HepG2 (cell line): ENCODE measurements around the gene TLE1. TPM values are rescaled to one million over a fixed set of nuclear protein-coding genes. Genes with fewer than 3 reads are reported as not detected.

ENCODE experiments used
- ATAC-seq: fragments of 200-7000 bp; cut with Tn5 transposase; 3 replicates; pipeline ENCODE4 v1.9.1; 2020; ENCODE audit warnings: mild to moderate bottlenecking, moderate library complexity
- BruUV-seq: library from RNA; stranded (reverse); fragments of 400-500 nt; replicated peaks from 2 replicates; lab custom pipeline; 2021; lab: Mats Ljungman, UMichigan
- CTCF ChIA-PET: fragments of 300-600 bp; formaldehyde crosslinking; extraction: SDS; loops from one replicate; lab custom pipeline; 2021; ENCODE audit warnings: low total read pairs, inconsistent platforms, low intra/inter-chr PET ratio; lab: Yijun Ruan, JAX
- POLR2A ChIA-PET: fragments of 350-600 bp; sonication (Branson Sonifier 250); formaldehyde crosslinking; loops from one replicate; lab custom pipeline; 2020; ENCODE audit warnings: antibody characterized with exemption, inconsistent platforms; lab: Yijun Ruan, JAX
- DNase-seq: peaks from one replicate; pipeline ENCODE4 v3.0.0-alpha.2; 2015; ENCODE audit warnings: low spot score
- FAIRE-seq: peaks from 3 replicates; lab custom pipeline; 2011; peaks lifted over from hg19 to GRCh38; lab: Jason Lieb, UNC
- H2AFZ ChIP-seq: one replicate; pipeline ENCODE4 v1.6.1; 2011; ENCODE audit warnings: low read length, inconsistent platforms
- H3K27ac ChIP-seq: fragments of 300-600 bp; 3 replicates; pipeline ENCODE4 v1.8.0; 2011; ENCODE audit warnings: mixed run types, mild to moderate bottlenecking, mixed read lengths, low read length, inconsistent platforms; ENCODE audit not compliant: insufficient read depth; ENCODE audit errors: extremely low read length
- H3K27me3 ChIP-seq, 2 experiments: fragments of 200-600 bp in 1 of 2; 2 replicates in 1 of 2; 3 replicates in 1 of 2; pipeline versions ENCODE4 v1.6.0 to v1.8.0; 2011; ENCODE audit warnings: low read length in 2 of 2, mild to moderate bottlenecking in 2 of 2, moderate library complexity in 2 of 2, inconsistent platforms in 1 of 2; ENCODE audit not compliant: insufficient read depth in 2 of 2, control insufficient read depth in 1 of 2
- H3K36me3 ChIP-seq, 2 experiments: fragments of 200-600 bp in 1 of 2; replicated peaks in 1 of 2; 2 replicates in 1 of 2; 3 replicates in 1 of 2; pipeline versions ENCODE4 v1.5.1 to v1.8.0; 2011; ENCODE audit warnings: low read length in 2 of 2, inconsistent platforms in 1 of 2; ENCODE audit not compliant: insufficient read depth in 2 of 2, control insufficient read depth in 1 of 2
- H3K4me1 ChIP-seq: 2 replicates; pipeline ENCODE4 v1.5.1; 2012; ENCODE audit warnings: low read length, inconsistent platforms; ENCODE audit not compliant: insufficient read depth
- H3K4me2 ChIP-seq: 2 replicates; pipeline ENCODE4 v1.6.0; 2011; ENCODE audit warnings: low read depth, low read length, inconsistent platforms
- H3K4me3 ChIP-seq, 3 experiments: fragments of 200-600 bp in 1 of 3; sonication (generic), shearing (Covaris generic) in 1 of 3; replicated peaks in 1 of 3; 2 replicates each; pipeline ENCODE4 v1.5.1; 2011 to 2016; ENCODE audit warnings: low read length in 3 of 3, inconsistent platforms in 2 of 3, low read depth in 2 of 3, mild to moderate bottlenecking in 2 of 3, control low read depth in 1 of 3, mixed read lengths in 1 of 3; ENCODE audit not compliant: insufficient read depth in 1 of 3
- H3K79me2 ChIP-seq: one replicate; pipeline ENCODE4 v1.6.1; 2011; ENCODE audit warnings: low read length, inconsistent platforms; ENCODE audit not compliant: insufficient read depth
- H3K9ac ChIP-seq: 2 replicates; pipeline ENCODE4 v1.6.0; 2011; ENCODE audit warnings: mild to moderate bottlenecking, low read depth, low read length, inconsistent platforms; ENCODE audit not compliant: insufficient read depth
- H3K9me3 ChIP-seq: 2 replicates; pipeline ENCODE4 v1.5.1; 2012; ENCODE audit warnings: mild to moderate bottlenecking, low read length
- H4K20me1 ChIP-seq: 2 replicates; pipeline ENCODE4 v1.6.0; 2011; ENCODE audit warnings: inconsistent platforms, mild to moderate bottlenecking, low read length, moderate library complexity; ENCODE audit not compliant: insufficient read depth
- FOXC1 ChIP-seq: sonication (generic); formaldehyde crosslinking; IDR thresholded peaks from 2 replicates; pipeline ENCODE4 v1.8.0; 2022; ENCODE audit warnings: mild to moderate bottlenecking, missing genetic modification reagents, borderline replicate concordance
- MIER2 ChIP-seq: IDR thresholded peaks from 2 replicates; pipeline ENCODE4 v1.6.1; 2016; ENCODE audit warnings: missing biosample characterization, missing genetic modification reagents
- RARA ChIP-seq: IDR thresholded peaks from 2 replicates; pipeline ENCODE4 v1.6.1; 2016; ENCODE audit warnings: missing genetic modification reagents, missing compliant biosample characterization
- RFX1 ChIP-seq: fragments of 450-650 bp; IDR thresholded peaks from 2 replicates; pipeline ENCODE4 v1.6.1; 2017
- SATB2 ChIP-seq: sonication (generic); formaldehyde crosslinking; IDR thresholded peaks from 2 replicates; pipeline ENCODE4 v1.5.0; 2020; ENCODE audit warnings: missing genetic modification reagents
- XRCC5 ChIP-seq: fragments of 200-400 bp; formaldehyde crosslinking; optimal IDR thresholded peaks from 2 replicates; pipeline ENCODE3; 2017; ENCODE audit warnings: mild to moderate bottlenecking, low read length
- ZBTB8A ChIP-seq: sonication (generic); formaldehyde crosslinking; IDR thresholded peaks from 2 replicates; pipeline ENCODE4 v1.4.0; 2020; ENCODE audit warnings: mild to moderate bottlenecking, low read depth, missing genetic modification reagents, borderline replicate concordance
- ZNF776 ChIP-seq: sonication (generic); formaldehyde crosslinking; IDR thresholded peaks from 2 replicates; pipeline ENCODE4 v1.4.0; 2020; ENCODE audit warnings: mild to moderate bottlenecking, missing genetic modification reagents
- ZNF782 ChIP-seq: sonication (generic); formaldehyde crosslinking; IDR thresholded peaks from 2 replicates; pipeline ENCODE4 v1.4.0; 2020; ENCODE audit warnings: missing genetic modification reagents, mild to moderate bottlenecking, borderline replicate concordance
- WGBS: methylation state at CpG from one replicate; pipeline ENCODE4 v1.1.6; 2017; ENCODE audit warnings: low lambda C conversion rate; 5-methylcytosine and 5-hydroxymethylcytosine counted together
- in situ Hi-C: cut with HindIII; loops from 2 replicates; pipeline ENCODE4 v1.10.0; 2017; ENCODE audit warnings: low pct_unique_long_range_greater_than_20kb; ENCODE audit not compliant: extremely low pct_ligation_motif_present
- intact Hi-C: fragments of 100-400 bp; cut with micrococcal nuclease; formaldehyde crosslinking; loops from one replicate; pipeline ENCODE4 v1.10.0; 2022; ENCODE audit not compliant: unreplicated experiment
- polyA plus RNA-seq, 8 experiments: library from polyadenylated mRNA; depleted of rRNA in 3 of 8; stranded (reverse) in 7 of 8; unstranded in 1 of 8; fragments of >200 nt; fragmentation: Illumina TruSeq in 4 of 8; extraction: Trizol in 4 of 8; gene quantifications; 2 replicates each; pipeline versions ENCODE4 v1.2.1 to v1.2.3, GENCODE V29; 2011 to 2016; ENCODE audit warnings: low read depth in 4 of 8, missing spikeins in 1 of 8, mixed read lengths in 1 of 8; ENCODE audit not compliant: insufficient read depth in 1 of 8
- total RNA-seq, 5 experiments: library from RNA; depleted of rRNA; stranded (reverse); fragments of >200 nt; fragmentation: Illumina TruSeq; extraction: Trizol; gene quantifications; 2 replicates each; pipeline ENCODE4 v1.2.3, GENCODE V29; 2016; ENCODE audit warnings: low read depth in 1 of 5
- TF ChIP-seq, protein P1 (sequence below): sonication (generic); formaldehyde crosslinking; IDR thresholded peaks from 2 replicates; pipeline ENCODE4 v1.5.0; 2020; ENCODE audit warnings: missing genetic modification reagents
- TF ChIP-seq, protein P2 (sequence below), 2 experiments: sonication (generic) in 1 of 2; formaldehyde crosslinking in 1 of 2; IDR thresholded peaks; 2 replicates each; pipeline versions ENCODE4 v1.4.0 to v1.6.1; 2016 to 2020; ENCODE audit warnings: borderline replicate concordance in 1 of 2, low read depth in 1 of 2, mild to moderate bottlenecking in 1 of 2, missing genetic modification reagents in 1 of 2
- TF ChIP-seq, protein P3 (sequence below), 2 experiments: IDR thresholded peaks; 2 replicates each; pipeline ENCODE4 v1.6.1; 2011 to 2012; ENCODE audit warnings: low read length in 2 of 2, borderline replicate concordance in 1 of 2, low read depth in 1 of 2, mild to moderate bottlenecking in 1 of 2, moderate library complexity in 1 of 2
- TF ChIP-seq, protein P4 (sequence below): sonication (generic); IDR thresholded peaks from 2 replicates; pipeline ENCODE4 v1.6.1; 2016; ENCODE audit warnings: low read depth, borderline replicate concordance

TLE1 gene
- total and polyA plus RNA-seq, 2 of the 13 experiments (the other 11 are each of a cell fraction or from before 2014, with no cell fraction given) = 35.9 to 109 TPM

DNA sequence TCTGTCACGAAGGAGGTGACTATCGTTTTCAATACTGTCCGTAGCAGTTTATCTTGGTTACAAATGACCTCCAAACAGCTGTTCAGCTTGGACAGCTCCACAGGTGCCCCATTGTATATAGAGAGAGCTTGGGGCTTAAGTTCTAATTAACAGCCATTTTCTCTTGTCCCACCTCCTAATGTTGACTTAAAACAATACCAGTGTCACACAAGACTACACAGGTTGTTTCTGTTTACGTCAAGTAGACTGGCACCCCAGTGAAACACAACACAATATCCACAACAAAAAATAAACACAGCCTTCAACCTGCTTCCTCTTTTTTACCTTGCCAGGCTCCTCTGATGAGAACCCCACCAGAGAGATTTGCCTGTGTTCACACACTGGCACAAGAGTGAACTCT lies 39.8 kb upstream of the TLE1 start:
- Histone ChIP-seq H3K4me3 (no peak overlapping the region), H3K4me1 (no peaks in the 10 kb centered on the region)
- FAIRE-seq = no peak

More for the DNA sequence above, 39.8 kb upstream of the TLE1 start:
- no TSS peak for BruUV-seq
- POLR2A ChIA-PET = no interaction called here
- Histone ChIP-seq H3K27me3 (peaks cover 0 to 1% of the 10 kb centered on the region in 2 experiments; a peak in 1 of 5 replicates), H3K9me3 (no peaks in the 10 kb centered on the region), H4K20me1 (no peaks in the 10 kb centered on the region), H3K36me3 (no peaks in the 10 kb centered on the region), H3K4me2 (peak overlapping the region; percentile 21), H2AFZ (no peak overlapping the region), H3K27ac (no peak overlapping the region), H3K9ac (no peak overlapping the region), H3K79me2 (no peaks in the 10 kb centered on the region)
- in situ Hi-C loops (no loop called here), intact Hi-C loops (no loop called here)
- CTCF ChIA-PET = no interaction called here
- 6% methylated on average over 4 of the region's 4 CpGs for WGBS
- peak; percentile 55; the same call in 2 of the 3 replicates for ATAC-seq
- DNase-seq = no peak
- TF ChIP-seq XRCC5 (no peak), ZNF782 (CRISPR knock-in tag) (no peak), ZNF776 (CRISPR knock-in tag) (no peak), RFX1 (no peak), ZBTB8A (no peak), SATB2 (CRISPR knock-in tag) (no peak), MIER2 (0 out of 2 replicates have a peak, but pooled peaks have one; percentile 36), FOXC1 (no peak), RARA (CRISPR knock-in tag) (no peak)
- TF ChIP-seq, protein P1, sequence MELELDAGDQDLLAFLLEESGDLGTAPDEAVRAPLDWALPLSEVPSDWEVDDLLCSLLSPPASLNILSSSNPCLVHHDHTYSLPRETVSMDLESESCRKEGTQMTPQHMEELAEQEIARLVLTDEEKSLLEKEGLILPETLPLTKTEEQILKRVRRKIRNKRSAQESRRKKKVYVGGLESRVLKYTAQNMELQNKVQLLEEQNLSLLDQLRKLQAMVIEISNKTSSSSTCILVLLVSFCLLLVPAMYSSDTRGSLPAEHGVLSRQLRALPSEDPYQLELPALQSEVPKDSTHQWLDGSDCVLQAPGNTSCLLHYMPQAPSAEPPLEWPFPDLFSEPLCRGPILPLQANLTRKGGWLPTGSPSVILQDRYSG = no peak
- TF ChIP-seq, protein P2, sequence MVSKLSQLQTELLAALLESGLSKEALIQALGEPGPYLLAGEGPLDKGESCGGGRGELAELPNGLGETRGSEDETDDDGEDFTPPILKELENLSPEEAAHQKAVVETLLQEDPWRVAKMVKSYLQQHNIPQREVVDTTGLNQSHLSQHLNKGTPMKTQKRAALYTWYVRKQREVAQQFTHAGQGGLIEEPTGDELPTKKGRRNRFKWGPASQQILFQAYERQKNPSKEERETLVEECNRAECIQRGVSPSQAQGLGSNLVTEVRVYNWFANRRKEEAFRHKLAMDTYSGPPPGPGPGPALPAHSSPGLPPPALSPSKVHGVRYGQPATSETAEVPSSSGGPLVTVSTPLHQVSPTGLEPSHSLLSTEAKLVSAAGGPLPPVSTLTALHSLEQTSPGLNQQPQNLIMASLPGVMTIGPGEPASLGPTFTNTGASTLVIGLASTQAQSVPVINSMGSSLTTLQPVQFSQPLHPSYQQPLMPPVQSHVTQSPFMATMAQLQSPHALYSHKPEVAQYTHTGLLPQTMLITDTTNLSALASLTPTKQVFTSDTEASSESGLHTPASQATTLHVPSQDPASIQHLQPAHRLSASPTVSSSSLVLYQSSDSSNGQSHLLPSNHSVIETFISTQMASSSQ (IDR thresholded peaks at IDR 0.05; ENCODE audit: low read depth) = no peak
- TF ChIP-seq, protein P2 (CRISPR knock-in tag; IDR thresholded peaks at IDR 0.05; ENCODE audit: borderline replicate concordance) = no peak
- TF ChIP-seq, protein P3, sequence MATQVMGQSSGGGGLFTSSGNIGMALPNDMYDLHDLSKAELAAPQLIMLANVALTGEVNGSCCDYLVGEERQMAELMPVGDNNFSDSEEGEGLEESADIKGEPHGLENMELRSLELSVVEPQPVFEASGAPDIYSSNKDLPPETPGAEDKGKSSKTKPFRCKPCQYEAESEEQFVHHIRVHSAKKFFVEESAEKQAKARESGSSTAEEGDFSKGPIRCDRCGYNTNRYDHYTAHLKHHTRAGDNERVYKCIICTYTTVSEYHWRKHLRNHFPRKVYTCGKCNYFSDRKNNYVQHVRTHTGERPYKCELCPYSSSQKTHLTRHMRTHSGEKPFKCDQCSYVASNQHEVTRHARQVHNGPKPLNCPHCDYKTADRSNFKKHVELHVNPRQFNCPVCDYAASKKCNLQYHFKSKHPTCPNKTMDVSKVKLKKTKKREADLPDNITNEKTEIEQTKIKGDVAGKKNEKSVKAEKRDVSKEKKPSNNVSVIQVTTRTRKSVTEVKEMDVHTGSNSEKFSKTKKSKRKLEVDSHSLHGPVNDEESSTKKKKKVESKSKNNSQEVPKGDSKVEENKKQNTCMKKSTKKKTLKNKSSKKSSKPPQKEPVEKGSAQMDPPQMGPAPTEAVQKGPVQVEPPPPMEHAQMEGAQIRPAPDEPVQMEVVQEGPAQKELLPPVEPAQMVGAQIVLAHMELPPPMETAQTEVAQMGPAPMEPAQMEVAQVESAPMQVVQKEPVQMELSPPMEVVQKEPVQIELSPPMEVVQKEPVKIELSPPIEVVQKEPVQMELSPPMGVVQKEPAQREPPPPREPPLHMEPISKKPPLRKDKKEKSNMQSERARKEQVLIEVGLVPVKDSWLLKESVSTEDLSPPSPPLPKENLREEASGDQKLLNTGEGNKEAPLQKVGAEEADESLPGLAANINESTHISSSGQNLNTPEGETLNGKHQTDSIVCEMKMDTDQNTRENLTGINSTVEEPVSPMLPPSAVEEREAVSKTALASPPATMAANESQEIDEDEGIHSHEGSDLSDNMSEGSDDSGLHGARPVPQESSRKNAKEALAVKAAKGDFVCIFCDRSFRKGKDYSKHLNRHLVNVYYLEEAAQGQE (IDR thresholded peaks at IDR 0.05; ENCODE audit: borderline replicate concordance in 1 of 2, low read depth in 1 of 2, low read length in 2 of 2) = peak in 1 of 2 experiments; percentile 77; a peak in 3 of 4 replicates
- TF ChIP-seq, protein P4, sequence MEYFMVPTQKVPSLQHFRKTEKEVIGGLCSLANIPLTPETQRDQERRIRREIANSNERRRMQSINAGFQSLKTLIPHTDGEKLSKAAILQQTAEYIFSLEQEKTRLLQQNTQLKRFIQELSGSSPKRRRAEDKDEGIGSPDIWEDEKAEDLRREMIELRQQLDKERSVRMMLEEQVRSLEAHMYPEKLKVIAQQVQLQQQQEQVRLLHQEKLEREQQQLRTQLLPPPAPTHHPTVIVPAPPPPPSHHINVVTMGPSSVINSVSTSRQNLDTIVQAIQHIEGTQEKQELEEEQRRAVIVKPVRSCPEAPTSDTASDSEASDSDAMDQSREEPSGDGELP = no peak
